ENCODE results near the gene TMEM39A.

The TMEM39A gene

GRCh38 chr3:119395923-119396358 lies 67.5 kb downstream of the TMEM39A start:
- DNase-seq: no peak

GRCh38 chr3:119388577-119388976 lies 74.8 kb downstream of the TMEM39A start:
- DNase-seq: no peak

- no peak for DNase-seq
These were observed 81.3 kb downstream of the TMEM39A start for GRCh38 chr3:119382134-119382533.

- DNase-seq: no peak
These were observed 82.7 kb downstream of the TMEM39A start for GRCh38 chr3:119380697-119381096.
